AG10803 (cell line): Measurements from ENCODE around the gene RAB31.
A peak's percentile ranks its signal among the peaks of the same experiment; 100 is the strongest.

ENCODE experiments used
- DNase-seq: peaks from one replicate; pipeline ENCODE4 v3.0.0; 2010; ENCODE audit warnings: low read depth
- H3K4me3 ChIP-seq: 2 replicates; pipeline ENCODE4 v1.5.1; 2011; ENCODE audit warnings: mild to moderate bottlenecking, low read length, control low read depth
- CTCF ChIP-seq: conservative IDR thresholded peaks from 2 replicates; pipeline ENCODE4 v1.5.1; 2011; ENCODE audit warnings: mild to moderate bottlenecking, low read length, control low read depth, inconsistent platforms

The RAB31 gene

GRCh38 chr18:9738266-9738969 is 30.3 kb downstream of the RAB31 start:
- no peak for DNase-seq
- no peak for TF ChIP-seq CTCF
- H3K4me3 ChIP-seq: no peak overlapping the region

- H3K4me3 ChIP-seq: no peak overlapping the region
- TF ChIP-seq CTCF: 0 out of 2 replicates have a peak, but pooled peaks have one; percentile 7
- no peak for DNase-seq
Measured at GRCh38 chr18:9739516-9739915, 31.4 kb downstream of the RAB31 start.

- no peak for TF ChIP-seq CTCF
- no peak for DNase-seq
- no peak overlapping the region for H3K4me3 ChIP-seq
Measured at GRCh38 chr18:9740071-9740470, 32.0 kb downstream of the RAB31 start.

- no peak for DNase-seq
Measured at GRCh38 chr18:9741406-9741792, 33.3 kb downstream of the RAB31 start.

GRCh38 chr18:9741793-9742523 is 33.9 kb downstream of the RAB31 start:
- no peak for TF ChIP-seq CTCF
- DNase-seq: peak; percentile 73
- no peak overlapping the region for H3K4me3 ChIP-seq

More at GRCh38 chr18:9741406-9741792, 33.3 kb downstream of the RAB31 start:
- TF ChIP-seq CTCF: no peak
- no peak overlapping the region for H3K4me3 ChIP-seq

GRCh38 chr18:9742524-9743131 is 34.5 kb downstream of the RAB31 start:
- DNase-seq: peak; percentile 43
- H3K4me3 ChIP-seq: peak overlapping the region; percentile 6
- TF ChIP-seq CTCF: no peak
